ENCODE results near the gene CERS6.
"Not testable (repeated sequence)": the region's sequence is repeated elsewhere in the genome, so short reads cannot be mapped to it uniquely, and the experiment has no call there.

CERS6 gene

GRCh38 chr2:168495524-168495923 lies 39.5 kb downstream of the CERS6 start:
- Mint-ChIP-seq H3K27me3 (no peaks in the 10 kb centered on the region), H3K27ac (peak overlapping the region in 1 of 2 donors; percentile 14), H3K4me3 (peak overlapping the region; percentile 0 to 5), H3K4me1 (peaks cover 82% of the 10 kb centered on the region), H3K9me3 (peaks cover 8 to 11% of the 10 kb centered on the region in 2 donors)
- ATAC-seq (peak; percentile 91), DNase-seq (peak; percentile 17 to 30)

DNA sequence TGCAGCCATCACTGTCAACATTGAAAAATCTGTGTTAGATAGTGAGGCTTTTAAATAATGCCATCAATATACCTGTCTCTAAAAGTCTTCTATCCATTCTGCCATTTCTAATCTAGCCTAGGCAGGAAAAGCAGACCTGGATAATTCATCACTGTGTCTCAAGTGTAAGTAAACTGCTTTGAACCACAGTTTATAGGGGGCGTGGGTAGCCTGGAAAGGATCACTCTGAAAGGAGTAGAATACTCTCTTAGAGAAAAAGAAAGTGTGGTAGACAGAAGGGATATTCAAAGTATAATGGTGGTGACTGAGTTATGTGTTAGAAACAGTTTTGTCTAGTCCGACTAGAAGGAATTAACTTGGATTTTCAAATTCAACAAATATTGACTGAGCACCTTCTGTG lies 40.8 kb downstream of the CERS6 start:
- peaks cover 12 to 21% of the 10 kb centered on the region in 2 donors for H3K9me3 Mint-ChIP-seq
- peaks cover 74% of the 10 kb centered on the region for H3K4me1 Mint-ChIP-seq
- H3K27me3 Mint-ChIP-seq = no peaks in the 10 kb centered on the region
- no peak overlapping the region for H3K27ac Mint-ChIP-seq
- H3K4me3 Mint-ChIP-seq = no peak overlapping the region
- DNase-seq (no peak), ATAC-seq (no peak)

DNA sequence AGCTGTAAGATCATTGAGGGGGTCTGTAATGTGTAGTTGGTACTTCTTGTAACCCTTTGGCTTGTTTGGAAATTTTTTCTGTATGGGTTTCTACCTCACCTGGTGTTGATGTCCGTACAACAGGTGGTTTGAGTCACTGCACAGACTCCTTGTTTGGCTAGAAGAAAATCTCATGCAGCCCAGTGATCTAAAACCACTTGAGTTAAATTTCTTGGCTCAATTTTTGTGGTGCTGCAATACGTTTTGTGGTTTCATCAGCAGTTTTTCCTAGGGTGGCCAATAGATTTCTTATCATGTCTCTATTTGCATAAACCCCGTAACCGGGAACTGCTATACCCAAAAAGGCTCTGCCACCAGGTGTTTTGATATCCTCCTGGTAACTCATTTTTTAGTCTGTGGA lies 43.4 kb downstream of the CERS6 start:
- Mint-ChIP-seq H3K4me3 (no peak overlapping the region), H3K4me1 (peaks cover 69% of the 10 kb centered on the region), H3K9me3 (peaks cover 22 to 39% of the 10 kb centered on the region in 2 donors), H3K27me3 (no peaks in the 10 kb centered on the region), H3K27ac (peak overlapping the region in 1 of 2 donors; percentile 36)
- no peak for ATAC-seq
- DNase-seq = no peak

GRCh38 chr2:168500516-168500915 lies 44.4 kb downstream of the CERS6 start:
- H3K4me3 Mint-ChIP-seq = no peak overlapping the region
- H3K4me1 Mint-ChIP-seq = peaks cover 66% of the 10 kb centered on the region
- peaks cover 22 to 39% of the 10 kb centered on the region in 2 donors for H3K9me3 Mint-ChIP-seq
- ATAC-seq (no peak), DNase-seq (no peak)
- H3K27ac Mint-ChIP-seq = no peak overlapping the region
- H3K27me3 Mint-ChIP-seq = no peaks in the 10 kb centered on the region

- Mint-ChIP-seq H3K4me1 (peaks cover 56% of the 10 kb centered on the region), H3K27ac (peak overlapping the region in 1 of 2 donors; percentile 27), H3K4me3 (no peak overlapping the region), H3K27me3 (no peaks in the 10 kb centered on the region), H3K9me3 (peaks cover 22 to 39% of the 10 kb centered on the region in 2 donors)
- ATAC-seq = no peak
- no peak for DNase-seq
Measured at GRCh38 chr2:168501466-168502065, 45.5 kb downstream of the CERS6 start.

DNA sequence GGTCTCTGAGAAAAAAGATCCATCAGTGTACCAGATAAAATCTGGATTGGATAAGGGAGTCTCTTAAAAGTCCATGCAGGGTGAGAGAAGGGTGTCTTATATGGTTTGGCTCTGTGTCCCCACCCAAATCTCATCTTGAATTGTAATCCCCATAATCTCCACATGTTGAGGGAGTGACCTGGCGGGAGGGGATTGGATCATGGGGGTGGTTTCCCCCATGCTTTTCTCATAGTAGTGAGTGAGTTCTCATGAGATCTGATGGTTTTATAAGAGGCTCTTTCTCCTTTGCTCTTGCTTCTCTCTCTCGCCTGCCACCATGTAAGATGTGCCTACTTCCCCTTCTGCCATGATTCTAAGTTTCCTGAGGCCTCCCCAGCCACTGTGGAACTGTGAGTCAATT lies 46.8 kb downstream of the CERS6 start:
- H3K4me1 Mint-ChIP-seq = peaks cover 48% of the 10 kb centered on the region
- not testable (repeated sequence) for H3K27me3 Mint-ChIP-seq, H3K27ac Mint-ChIP-seq, DNase-seq, ATAC-seq, H3K4me3 Mint-ChIP-seq
- H3K9me3 Mint-ChIP-seq = peaks cover 22 to 39% of the 10 kb centered on the region in 2 donors

DNA sequence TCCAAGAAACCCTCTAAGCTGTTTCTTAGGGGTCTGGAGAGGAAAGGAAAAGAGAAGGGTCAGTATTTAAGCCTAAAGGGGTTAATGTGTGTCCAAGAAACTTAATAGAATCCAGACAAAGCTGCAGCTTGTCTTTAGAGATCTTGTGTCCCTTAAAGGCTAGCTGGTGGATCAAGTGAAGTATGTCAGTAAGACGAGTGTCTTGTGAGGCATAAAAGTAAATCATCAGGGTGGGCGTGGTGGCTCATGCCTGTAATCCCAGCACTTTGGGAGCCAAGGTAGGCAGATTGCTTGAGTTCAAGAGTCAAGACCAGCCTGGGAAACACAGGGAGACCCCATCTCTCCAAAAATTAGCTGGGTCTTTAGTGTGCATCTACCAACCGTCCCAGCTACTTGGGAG lies 47.8 kb downstream of the CERS6 start:
- Mint-ChIP-seq H3K27me3 (no peaks in the 10 kb centered on the region), H3K9me3 (peaks cover 22 to 39% of the 10 kb centered on the region in 2 donors), H3K27ac (no peak overlapping the region), H3K4me1 (peaks cover 40% of the 10 kb centered on the region), H3K4me3 (no peak overlapping the region)
- no peak for ATAC-seq
- no peak for DNase-seq

DNA sequence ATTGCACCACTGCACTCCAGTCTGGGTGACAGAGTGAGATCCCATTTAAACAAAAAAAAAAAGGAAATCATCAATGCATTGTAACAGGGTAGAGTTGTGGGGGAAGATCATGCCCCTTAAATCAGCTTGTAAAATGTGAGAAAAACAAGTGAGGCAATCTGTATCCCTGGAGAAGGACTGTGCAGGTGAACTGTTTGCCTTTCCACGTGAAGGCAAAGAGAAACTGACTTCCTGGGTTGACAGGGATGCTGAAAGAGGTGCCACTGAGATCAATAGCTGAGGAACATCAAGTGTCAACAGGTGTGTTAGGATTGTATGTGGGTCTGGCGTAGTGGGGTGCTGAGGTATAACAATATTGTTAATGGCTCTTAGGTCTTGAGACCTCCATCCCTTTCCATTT lies 48.3 kb downstream of the CERS6 start:
- H3K4me3 Mint-ChIP-seq = no peak overlapping the region
- DNase-seq = no peak
- no peak for ATAC-seq
- H3K4me1 Mint-ChIP-seq = peaks cover 40% of the 10 kb centered on the region
- peaks cover 22 to 39% of the 10 kb centered on the region in 2 donors for H3K9me3 Mint-ChIP-seq
- peak overlapping the region in 1 of 2 donors; percentile 44 for H3K27ac Mint-ChIP-seq
- no peaks in the 10 kb centered on the region for H3K27me3 Mint-ChIP-seq

DNA sequence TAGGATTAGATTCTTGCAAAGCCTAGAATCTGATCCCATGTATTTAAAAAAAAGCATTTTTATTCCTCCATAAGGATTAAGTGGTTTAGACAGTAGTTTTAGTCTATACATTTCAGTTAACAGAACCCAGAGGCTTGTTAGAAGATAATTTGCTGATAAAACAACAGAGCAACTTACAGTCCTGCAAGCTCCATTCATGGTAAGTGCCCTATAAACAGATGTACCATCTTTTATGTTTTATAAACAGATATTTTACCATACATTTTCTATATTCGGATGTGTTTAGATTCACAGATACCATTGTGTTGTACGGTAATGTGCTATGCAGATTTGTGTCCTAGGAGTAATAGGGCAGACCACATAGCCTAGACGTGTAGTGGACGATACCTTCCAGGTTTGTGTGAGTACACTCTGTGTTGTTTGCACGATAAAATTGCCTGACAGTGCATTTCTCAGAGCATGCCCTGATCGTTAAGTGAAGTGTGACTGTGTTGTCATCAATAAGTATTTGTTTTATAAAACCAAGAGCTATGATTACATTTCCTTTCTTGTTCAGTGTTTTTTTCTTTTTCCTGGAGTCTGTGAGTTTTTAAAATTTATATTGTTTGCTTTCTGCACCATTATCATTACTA lies 54.2 kb downstream of the CERS6 start:
- no peak overlapping the region for H3K4me3 Mint-ChIP-seq
- ATAC-seq (no peak), DNase-seq (no peak)
- H3K27ac Mint-ChIP-seq = no peak overlapping the region
- H3K9me3 Mint-ChIP-seq = no peaks in the 10 kb centered on the region
- peaks cover 28% of the 10 kb centered on the region for H3K4me1 Mint-ChIP-seq
- no peaks in the 10 kb centered on the region for H3K27me3 Mint-ChIP-seq

DNA sequence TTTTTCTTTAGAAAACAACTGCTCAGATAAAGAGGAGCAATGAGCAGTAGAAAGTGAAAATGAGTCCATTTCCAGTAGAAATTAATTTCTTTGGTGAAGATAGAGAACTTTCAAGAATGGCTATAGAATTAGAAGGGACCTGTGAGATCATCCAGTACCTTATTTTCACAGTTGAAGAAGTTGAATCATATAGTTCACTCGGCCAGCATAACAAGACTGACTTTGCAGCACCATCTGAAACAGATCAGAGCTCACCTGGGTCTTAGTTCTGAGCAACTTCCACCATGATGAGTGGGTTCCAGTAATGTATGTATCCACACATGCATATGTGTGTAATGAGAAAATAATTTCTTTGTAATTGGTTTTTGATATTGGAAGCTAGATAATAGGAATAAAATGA lies 58.6 kb downstream of the CERS6 start:
- no peaks in the 10 kb centered on the region for H3K9me3 Mint-ChIP-seq
- H3K4me1 Mint-ChIP-seq = peaks cover 33% of the 10 kb centered on the region
- no peaks in the 10 kb centered on the region for H3K27me3 Mint-ChIP-seq
- no peak for ATAC-seq
- H3K4me3 Mint-ChIP-seq = no peak overlapping the region
- no peak overlapping the region for H3K27ac Mint-ChIP-seq
- DNase-seq = no peak

DNA sequence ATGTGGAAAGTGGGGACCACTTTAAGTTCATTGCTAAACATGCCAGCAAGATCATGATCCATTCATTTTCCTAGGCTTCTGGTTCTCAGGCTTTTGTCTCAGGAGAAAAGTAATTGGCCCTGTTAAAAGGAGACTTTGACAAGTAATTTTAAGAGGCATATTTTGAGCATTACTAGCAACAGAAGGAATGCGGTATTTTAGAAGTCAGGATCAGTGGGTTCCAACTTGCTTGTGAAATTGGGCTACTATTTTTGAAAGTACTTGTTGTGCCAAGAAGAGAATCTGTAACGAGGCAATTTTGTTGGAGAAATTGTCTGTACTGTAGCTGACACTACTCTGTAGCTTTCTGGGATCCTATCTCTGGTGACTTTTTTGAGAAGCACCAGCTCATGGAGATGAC lies 59.4 kb downstream of the CERS6 start:
- DNase-seq = no peak
- Mint-ChIP-seq H3K4me3 (no peak overlapping the region), H3K9me3 (no peaks in the 10 kb centered on the region), H3K27ac (no peak overlapping the region), H3K27me3 (no peaks in the 10 kb centered on the region), H3K4me1 (peaks cover 33% of the 10 kb centered on the region)
- ATAC-seq = no peak

DNA sequence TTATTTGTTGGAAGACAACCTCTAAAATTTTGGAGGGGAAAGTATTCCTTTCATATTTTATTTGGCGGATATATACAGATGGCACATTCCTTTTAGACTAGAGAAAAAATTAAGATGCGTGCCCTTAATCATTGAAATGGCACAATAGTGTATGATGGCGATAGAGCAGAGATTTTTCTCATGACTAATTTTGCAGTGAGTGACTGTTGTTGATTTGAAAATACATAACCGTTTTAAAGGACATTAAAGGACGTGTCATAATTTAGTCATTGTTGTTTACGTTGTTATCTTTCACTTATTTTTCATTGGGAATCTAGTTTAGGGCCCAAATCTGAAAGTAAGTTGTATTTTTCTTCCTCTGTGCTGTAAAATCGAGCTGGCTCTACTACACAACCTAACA lies 61.7 kb downstream of the CERS6 start:
- ATAC-seq (no peak), DNase-seq (no peak)
- H3K27ac Mint-ChIP-seq = no peak overlapping the region
- H3K4me3 Mint-ChIP-seq = no peak overlapping the region
- no peaks in the 10 kb centered on the region for H3K9me3 Mint-ChIP-seq
- peaks cover 36% of the 10 kb centered on the region for H3K4me1 Mint-ChIP-seq
- no peaks in the 10 kb centered on the region for H3K27me3 Mint-ChIP-seq

- peak overlapping the region in 1 of 2 donors; percentile 5 for H3K27ac Mint-ChIP-seq
Measured at GRCh38 chr2:168518555-168519066, 62.5 kb downstream of the CERS6 start.

GRCh38 chr2:168519534-168520308 lies 63.6 kb downstream of the CERS6 start:
- DNase-seq (no peak), ATAC-seq (no peak)
- no peaks in the 10 kb centered on the region for H3K9me3 Mint-ChIP-seq
- H3K4me3 Mint-ChIP-seq = no peak overlapping the region
- no peaks in the 10 kb centered on the region for H3K27me3 Mint-ChIP-seq
- no peak overlapping the region for H3K27ac Mint-ChIP-seq
- H3K4me1 Mint-ChIP-seq = peaks cover 43% of the 10 kb centered on the region

More at GRCh38 chr2:168518555-168519066, 62.5 kb downstream of the CERS6 start:
- no peak overlapping the region for H3K4me3 Mint-ChIP-seq
- H3K4me1 Mint-ChIP-seq = peaks cover 43% of the 10 kb centered on the region
- ATAC-seq (no peak), DNase-seq (no peak)
- no peaks in the 10 kb centered on the region for H3K27me3 Mint-ChIP-seq
- no peaks in the 10 kb centered on the region for H3K9me3 Mint-ChIP-seq

DNA sequence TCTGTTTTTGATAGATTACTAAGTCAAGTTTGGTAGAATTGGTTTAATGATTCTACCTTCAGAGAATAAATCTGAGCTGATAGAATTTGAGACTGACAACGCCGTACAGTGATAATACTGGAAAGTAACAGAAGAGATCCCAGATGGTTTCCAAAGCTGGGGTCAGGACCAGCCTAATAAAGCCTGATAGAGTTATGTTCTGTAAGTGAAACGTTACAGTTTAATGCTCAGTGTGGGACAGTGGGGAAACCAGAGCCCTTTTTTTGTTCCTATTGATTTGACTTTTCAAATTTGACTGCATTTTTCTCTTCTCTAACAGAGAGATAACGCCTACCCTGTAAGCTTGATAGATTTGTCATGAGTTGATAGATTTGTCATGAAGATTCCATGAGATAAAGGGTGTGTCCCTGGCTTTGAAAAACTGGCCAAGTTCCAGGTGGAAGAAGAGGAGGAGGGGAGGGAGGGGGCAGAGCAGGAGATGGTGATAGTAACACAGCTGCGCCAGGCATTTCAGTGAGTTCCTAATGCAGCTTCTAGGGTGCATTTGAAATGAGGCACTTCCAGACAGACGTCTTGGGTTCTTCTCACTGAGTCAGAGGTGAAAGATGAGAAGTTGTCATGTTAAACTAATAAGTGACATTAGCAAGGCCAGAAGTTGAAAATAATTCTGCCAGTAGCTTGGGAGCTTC lies 65.1 kb downstream of the CERS6 start:
- H3K9me3 Mint-ChIP-seq = no peaks in the 10 kb centered on the region
- no peak for ATAC-seq
- no peak overlapping the region for H3K4me3 Mint-ChIP-seq
- no peak for DNase-seq
- no peaks in the 10 kb centered on the region for H3K27me3 Mint-ChIP-seq
- peaks cover 42% of the 10 kb centered on the region for H3K4me1 Mint-ChIP-seq
- H3K27ac Mint-ChIP-seq = no peak overlapping the region
